GM12864 (cell line): Measurements from ENCODE around the gene KCNN4.

Experiments
- DNase-seq: peaks from one replicate; pipeline ENCODE4 v3.0.0-alpha.2; 2011; ENCODE audit warnings: low read depth
- H3K4me3 ChIP-seq: 2 replicates; pipeline ENCODE4 v1.5.1; 2011; ENCODE audit warnings: mild to moderate bottlenecking, low read depth, low read length, control low read depth
- CTCF ChIP-seq: IDR thresholded peaks from 2 replicates; pipeline ENCODE4 v1.5.1; 2011; ENCODE audit warnings: low read depth, mild to moderate bottlenecking, moderate library complexity, low read length, control low read depth, inconsistent platforms; ENCODE audit errors: missing control alignments

The KCNN4 gene

GRCh38 chr19:43797556-43797955 is 16.8 kb upstream of the KCNN4 start:
- no peak for TF ChIP-seq CTCF
- no peak overlapping the region for H3K4me3 ChIP-seq
- no peak for DNase-seq

DNA sequence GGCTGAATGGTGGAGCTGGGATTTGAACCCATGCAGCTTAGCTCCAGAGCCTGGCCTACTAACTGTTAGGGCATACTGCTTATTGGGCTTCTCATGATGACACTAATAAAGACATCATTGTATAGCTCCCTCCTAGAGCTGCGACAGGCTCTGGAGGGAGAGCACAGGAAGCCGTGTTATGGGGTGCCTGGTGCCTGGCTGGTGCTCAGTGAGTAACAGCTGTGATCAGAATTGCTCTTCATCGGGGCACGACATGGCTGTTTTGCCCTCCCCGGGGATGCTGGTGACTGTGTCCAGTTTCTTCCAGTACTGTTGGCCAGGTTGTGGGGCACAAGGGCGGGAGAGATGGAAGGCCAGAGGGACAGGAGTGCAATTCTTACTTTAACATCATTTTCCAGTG is 16.3 kb upstream of the KCNN4 start:
- no peak for DNase-seq
- H3K4me3 ChIP-seq: no peak overlapping the region
- no peak for TF ChIP-seq CTCF

DNA sequence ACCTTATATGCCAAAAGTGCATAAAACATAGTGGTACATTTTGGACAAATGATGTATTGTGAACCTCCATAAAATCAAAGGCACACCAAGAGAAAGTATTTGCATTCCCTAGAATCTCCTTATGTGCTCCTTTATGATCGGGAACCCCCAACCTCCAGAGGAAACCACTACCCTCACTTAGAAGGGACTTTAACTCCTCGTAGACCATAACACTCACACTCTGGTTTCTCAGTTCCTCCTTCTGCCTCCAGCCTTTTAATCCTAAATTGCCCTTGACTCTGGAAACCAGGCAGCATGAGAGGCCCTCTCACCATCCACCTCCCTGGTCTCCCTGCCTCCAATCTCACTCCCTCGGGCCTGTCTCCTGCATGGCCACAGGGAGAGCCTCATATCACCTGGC is 9.8 kb upstream of the KCNN4 start:
- DNase-seq: no peak
- H3K4me3 ChIP-seq: no peak overlapping the region
- TF ChIP-seq CTCF: no peak

DNA sequence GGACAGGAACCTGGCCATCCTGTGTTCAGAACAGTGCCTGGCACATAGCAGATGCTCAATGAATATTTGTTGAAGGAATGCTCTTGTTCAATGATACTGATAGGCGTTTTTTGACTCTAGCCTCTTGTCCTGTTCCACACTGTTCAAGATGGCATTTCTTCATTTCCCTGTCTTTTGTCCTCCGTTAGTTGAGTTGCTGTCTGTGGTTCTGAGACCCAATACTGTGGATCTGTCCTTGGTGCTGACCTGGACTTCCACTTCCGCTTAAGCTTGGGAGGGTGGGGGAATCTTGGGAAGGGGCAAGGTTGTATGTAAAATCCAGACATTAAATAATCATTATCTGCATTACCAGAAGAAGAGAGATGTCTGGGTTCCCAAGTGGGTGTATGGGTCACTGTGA is 8.3 kb upstream of the KCNN4 start:
- no peak overlapping the region for H3K4me3 ChIP-seq
- DNase-seq: no peak
- TF ChIP-seq CTCF: no peak

GRCh38 chr19:43786665-43787064 is 5.9 kb upstream of the KCNN4 start:
- TF ChIP-seq CTCF: no peak
- no peak for DNase-seq
- no peak overlapping the region for H3K4me3 ChIP-seq

DNA sequence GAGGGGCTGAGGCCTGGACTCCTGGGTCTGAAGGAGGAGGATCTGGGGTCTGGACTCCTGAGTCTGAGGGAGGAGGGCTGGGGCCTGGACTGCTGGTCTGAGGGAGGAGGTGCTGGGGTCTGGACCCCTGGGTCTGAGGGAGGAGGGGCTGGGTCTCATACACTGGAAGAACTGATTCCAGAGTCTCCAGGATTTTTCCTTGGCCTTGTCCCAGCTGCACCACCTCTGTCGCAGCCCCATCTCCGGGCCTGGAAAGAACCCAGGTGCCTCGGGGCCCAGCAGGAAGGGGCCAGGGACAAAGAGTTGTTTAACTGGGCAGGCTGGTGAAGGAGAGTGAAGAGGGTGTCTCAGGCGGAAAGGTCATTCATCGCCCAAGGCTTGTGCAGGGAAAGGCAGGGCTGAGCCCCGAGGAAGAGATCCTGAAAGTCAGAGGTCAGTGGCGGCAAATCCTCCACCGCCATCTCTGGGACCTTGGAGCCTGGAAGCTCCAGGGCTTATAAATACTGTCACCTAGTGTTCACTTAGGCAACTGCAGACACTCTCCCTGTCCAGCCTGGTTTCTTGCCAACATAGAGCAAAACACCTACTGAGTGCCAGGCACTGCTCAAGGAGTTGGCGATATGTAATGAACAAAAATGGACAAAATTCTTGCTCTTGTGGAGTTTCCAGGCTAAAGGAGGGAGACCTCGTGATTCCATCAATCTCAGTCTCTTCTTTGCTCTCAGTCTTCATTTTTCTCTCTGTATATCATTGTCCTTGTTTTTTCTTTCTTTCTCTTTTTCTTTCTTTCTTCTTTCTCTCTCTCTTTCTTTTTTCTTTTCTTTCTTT is 4.4 kb upstream of the KCNN4 start:
- TF ChIP-seq CTCF: peak; percentile 100

More for the DNA sequence above, 4.4 kb upstream of the KCNN4 start:
- peak; percentile 65 for DNase-seq
- H3K4me3 ChIP-seq: no peak overlapping the region
